Measurements from ENCODE around the gene SYT14. TPM values are rescaled to one million over a fixed set of nuclear protein-coding genes. Genes with fewer than 3 reads are reported as not detected.

SYT14 gene
- total RNA-seq, 2 donors from 2014 or later = not detected

- Mint-ChIP-seq H3K36me3 (no peaks in the 10 kb centered on the region), H3K27ac (no peak overlapping the region), H3K27me3 (peaks cover 0 to 12% of the 10 kb centered on the region in 2 donors), H3K4me1 (ENCODE audit: low read depth in 2 of 2) (no peaks in the 10 kb centered on the region), H3K4me3 (no peak overlapping the region), H3K9me3 (no peaks in the 10 kb centered on the region)
- ATAC-seq (no peak), DNase-seq (ENCODE audit: low spot score) (no peak)
Measured at GRCh38 chr1:210123383-210123782, 185.4 kb downstream of the SYT14 start.

- H3K4me1 Mint-ChIP-seq (ENCODE audit: low read depth in 2 of 2) = no peaks in the 10 kb centered on the region
- H3K9me3 Mint-ChIP-seq = no peaks in the 10 kb centered on the region
- H3K36me3 Mint-ChIP-seq = no peaks in the 10 kb centered on the region
- DNase-seq (ENCODE audit: low spot score) (no peak), ATAC-seq (no peak)
- no peak overlapping the region for H3K27ac Mint-ChIP-seq
- H3K4me3 Mint-ChIP-seq = no peak overlapping the region
- H3K27me3 Mint-ChIP-seq = peaks cover 0 to 12% of the 10 kb centered on the region in 2 donors
Measured at GRCh38 chr1:210123924-210124589, 186.0 kb downstream of the SYT14 start.

DNA sequence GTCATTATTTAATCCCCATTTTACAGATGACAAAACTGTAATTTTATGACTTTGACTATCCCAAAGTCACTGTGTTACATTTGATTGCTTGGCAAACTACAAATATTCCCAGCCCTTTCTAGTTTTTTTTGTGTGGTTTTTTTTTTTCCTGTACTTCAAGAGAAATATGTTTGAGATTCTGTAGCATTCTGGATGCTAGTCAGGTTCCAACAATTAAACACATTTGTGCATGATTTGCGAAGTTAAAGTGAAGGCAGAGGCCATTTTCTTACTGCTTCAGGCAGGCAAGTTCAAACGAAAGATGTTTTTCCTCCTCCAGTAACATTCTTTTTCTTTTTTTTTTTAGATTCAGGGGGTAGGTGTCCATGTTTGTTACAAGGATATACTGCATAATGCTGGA, 186.7 kb downstream of the SYT14 start:
- H3K4me1 Mint-ChIP-seq (ENCODE audit: low read depth in 2 of 2) = no peaks in the 10 kb centered on the region
- no peaks in the 10 kb centered on the region for H3K36me3 Mint-ChIP-seq
- H3K9me3 Mint-ChIP-seq = no peaks in the 10 kb centered on the region
- no peak overlapping the region for H3K4me3 Mint-ChIP-seq
- DNase-seq (ENCODE audit: low spot score) (no peak), ATAC-seq (no peak)
- no peak overlapping the region for H3K27ac Mint-ChIP-seq
- peaks cover 0 to 12% of the 10 kb centered on the region in 2 donors for H3K27me3 Mint-ChIP-seq

DNA sequence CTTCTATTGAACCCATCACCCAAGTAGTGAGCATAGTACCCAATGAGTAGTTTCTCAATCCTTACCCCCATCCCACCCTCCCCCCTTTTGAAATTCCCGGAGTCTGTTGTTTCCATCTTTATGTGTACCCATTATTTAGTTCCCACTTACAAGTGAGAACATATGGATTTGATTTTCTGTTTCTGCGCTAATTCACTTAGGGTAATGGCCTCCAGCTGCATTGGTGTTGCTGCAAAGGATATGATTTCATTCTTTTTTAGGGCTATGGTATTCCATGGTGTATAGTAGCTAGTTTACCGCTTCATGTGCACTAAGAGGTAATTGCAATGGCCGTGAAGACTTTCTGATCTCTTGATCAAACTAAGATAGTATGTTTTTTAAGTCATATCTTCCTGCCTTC, 187.1 kb downstream of the SYT14 start:
- Mint-ChIP-seq H3K4me1 (ENCODE audit: low read depth in 2 of 2) (no peaks in the 10 kb centered on the region), H3K36me3 (no peaks in the 10 kb centered on the region), H3K9me3 (no peaks in the 10 kb centered on the region), H3K27ac (no peak overlapping the region), H3K4me3 (no peak overlapping the region), H3K27me3 (peaks cover 0 to 12% of the 10 kb centered on the region in 2 donors)
- no peak for ATAC-seq
- DNase-seq (ENCODE audit: low spot score) = no peak

GRCh38 chr1:210129092-210129491, 191.1 kb downstream of the SYT14 start:
- Mint-ChIP-seq H3K4me1 (ENCODE audit: low read depth in 2 of 2) (no peaks in the 10 kb centered on the region), H3K36me3 (no peaks in the 10 kb centered on the region), H3K27ac (no peak overlapping the region), H3K4me3 (no peak overlapping the region), H3K9me3 (no peaks in the 10 kb centered on the region), H3K27me3 (peaks cover 0 to 3% of the 10 kb centered on the region in 2 donors)
- no peak for DNase-seq (ENCODE audit: low spot score)
- no peak for ATAC-seq

DNA sequence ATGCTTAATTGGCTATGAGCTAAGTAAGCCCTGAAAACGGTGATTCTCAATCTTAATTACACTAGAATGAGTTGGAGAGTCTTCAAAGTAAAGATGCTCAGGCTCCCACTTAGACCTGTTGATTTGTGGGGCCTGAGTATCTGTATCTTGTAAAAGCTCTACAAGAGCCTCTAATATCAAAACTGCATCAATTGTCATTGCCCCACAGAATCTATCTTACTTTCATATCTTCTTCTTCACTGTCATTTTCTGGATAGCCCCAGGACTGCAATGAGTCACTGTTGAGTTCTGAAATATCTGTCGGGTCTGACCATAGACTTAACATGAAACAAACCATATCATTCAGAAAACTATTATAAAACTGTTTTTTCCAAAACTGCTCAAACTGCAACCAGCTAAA, 191.7 kb downstream of the SYT14 start:
- Mint-ChIP-seq H3K36me3 (no peaks in the 10 kb centered on the region), H3K4me1 (ENCODE audit: low read depth in 2 of 2) (no peaks in the 10 kb centered on the region), H3K27me3 (no peaks in the 10 kb centered on the region), H3K27ac (no peak overlapping the region), H3K4me3 (no peak overlapping the region), H3K9me3 (no peaks in the 10 kb centered on the region)
- no peak for DNase-seq (ENCODE audit: low spot score)
- ATAC-seq = peak in 1 of 2 donors; percentile 67

- ATAC-seq (no peak), DNase-seq (ENCODE audit: low spot score) (no peak)
- peaks cover 3% of the 10 kb centered on the region for H3K9me3 Mint-ChIP-seq
- H3K4me1 Mint-ChIP-seq (ENCODE audit: low read depth in 2 of 2) = no peaks in the 10 kb centered on the region
- no peak overlapping the region for H3K4me3 Mint-ChIP-seq
- H3K27ac Mint-ChIP-seq = no peak overlapping the region
- H3K27me3 Mint-ChIP-seq = peaks cover 0 to 7% of the 10 kb centered on the region in 2 donors
- H3K36me3 Mint-ChIP-seq = no peaks in the 10 kb centered on the region
Measured at GRCh38 chr1:210132582-210132981, 194.6 kb downstream of the SYT14 start.

DNA sequence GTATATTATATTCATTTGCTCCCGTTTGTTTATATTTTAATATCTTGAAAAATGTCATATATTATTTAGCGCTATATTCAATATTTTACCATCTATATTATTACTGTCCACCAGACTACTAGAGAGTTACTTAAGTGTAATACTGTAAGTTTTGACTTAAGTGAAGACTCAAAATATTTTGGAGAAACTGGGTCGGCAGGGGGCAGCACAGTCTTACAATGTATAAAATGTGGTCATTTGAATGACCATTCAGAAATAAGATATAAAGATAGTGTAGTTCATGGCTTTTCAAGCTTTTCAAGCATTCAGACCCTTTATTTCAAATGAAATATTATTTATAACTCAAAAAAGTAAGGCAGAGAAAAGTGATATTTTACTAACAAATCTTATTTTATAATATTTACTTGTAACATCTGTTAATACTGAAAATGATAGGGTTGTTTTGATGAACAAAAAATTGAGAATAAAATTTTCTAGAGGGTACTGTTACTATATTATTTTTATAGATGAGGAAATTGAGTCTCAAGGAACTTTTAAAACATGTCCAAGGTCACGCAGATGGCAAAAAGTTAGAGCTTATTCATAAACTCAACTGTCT, 205.5 kb downstream of the SYT14 start:
- DNase-seq (ENCODE audit: low spot score) = no peak
- Mint-ChIP-seq H3K4me1 (ENCODE audit: low read depth in 2 of 2) (no peaks in the 10 kb centered on the region), H3K4me3 (no peak overlapping the region), H3K36me3 (no peaks in the 10 kb centered on the region), H3K27ac (no peak overlapping the region), H3K9me3 (no peaks in the 10 kb centered on the region), H3K27me3 (peaks cover 11 to 26% of the 10 kb centered on the region in 2 donors)
- no peak for ATAC-seq

DNA sequence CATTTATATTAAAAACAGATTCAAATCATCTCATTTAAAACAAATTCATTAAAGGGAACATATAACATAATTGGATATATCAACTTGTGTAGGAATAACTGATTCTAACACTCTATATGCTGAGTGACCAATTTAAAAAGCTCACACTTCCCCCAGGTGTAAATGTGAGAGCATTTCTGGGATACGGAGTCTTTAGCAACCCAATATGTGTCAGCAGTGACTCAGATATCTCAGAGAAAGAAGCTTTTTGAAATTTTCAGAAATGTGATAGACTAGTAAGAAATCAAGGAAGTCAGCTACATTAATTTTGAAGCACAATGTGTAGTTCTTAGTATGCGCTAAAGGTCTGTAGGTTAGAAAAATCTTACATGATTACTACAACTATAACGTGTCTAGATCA, 206.7 kb downstream of the SYT14 start:
- H3K4me1 Mint-ChIP-seq (ENCODE audit: low read depth in 2 of 2) = no peaks in the 10 kb centered on the region
- H3K27ac Mint-ChIP-seq = no peak overlapping the region
- no peaks in the 10 kb centered on the region for H3K9me3 Mint-ChIP-seq
- peaks cover 11 to 26% of the 10 kb centered on the region in 2 donors for H3K27me3 Mint-ChIP-seq
- H3K36me3 Mint-ChIP-seq = no peaks in the 10 kb centered on the region
- DNase-seq (ENCODE audit: low spot score) = no peak
- ATAC-seq = no peak
- H3K4me3 Mint-ChIP-seq = no peak overlapping the region

DNA sequence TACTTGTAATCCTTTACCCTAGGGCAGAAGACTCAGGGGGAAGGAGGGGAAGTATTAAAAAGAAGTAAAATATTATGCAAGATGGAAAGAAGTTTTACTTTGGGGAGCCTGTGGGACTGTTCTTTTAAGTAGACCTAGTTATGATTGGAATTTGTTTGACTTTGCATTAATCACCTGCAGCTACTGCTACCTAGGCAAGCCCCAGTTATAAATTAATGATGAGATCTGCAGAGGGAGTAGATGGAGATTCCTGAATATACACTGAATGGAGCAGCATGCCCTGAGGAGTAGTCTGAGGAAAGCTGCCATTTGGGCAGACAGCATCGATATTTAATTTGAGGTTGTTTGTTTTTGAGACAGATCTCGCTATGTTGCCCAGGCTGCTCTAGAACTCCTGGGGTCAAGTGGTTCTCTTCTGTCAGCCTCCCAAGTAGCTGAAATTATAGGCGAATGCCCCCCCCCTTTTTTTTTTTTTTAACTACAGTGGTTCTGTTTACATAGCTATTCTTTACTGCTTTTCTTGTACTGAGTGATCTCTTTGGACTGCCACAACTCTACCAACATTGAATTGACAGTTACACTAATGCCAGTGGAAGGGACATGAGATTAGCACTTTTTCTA, 213.1 kb downstream of the SYT14 start:
- ATAC-seq = no peak

DNA sequence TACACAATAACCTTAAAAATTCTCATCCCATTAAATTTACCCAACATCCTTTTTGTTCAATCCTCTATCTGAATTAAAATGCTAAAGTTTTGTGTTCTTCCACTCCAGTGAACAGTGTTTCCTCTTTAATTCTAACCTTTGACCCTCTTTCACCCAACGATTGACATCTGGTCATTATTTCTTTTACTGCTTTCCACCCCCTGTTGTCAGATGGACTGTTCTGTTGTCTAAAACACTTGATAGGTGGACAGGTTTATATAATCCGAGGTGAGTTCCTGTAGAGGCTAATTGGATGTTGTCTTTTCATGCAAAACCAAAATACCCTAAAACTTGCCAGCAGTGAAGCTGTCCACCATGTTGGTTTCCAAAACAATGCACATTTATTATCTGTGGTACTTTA, 221.2 kb downstream of the SYT14 start:
- Mint-ChIP-seq H3K9me3 (no peaks in the 10 kb centered on the region), H3K36me3 (no peaks in the 10 kb centered on the region), H3K4me1 (ENCODE audit: low read depth in 2 of 2) (no peaks in the 10 kb centered on the region), H3K27me3 (peaks cover 0 to 8% of the 10 kb centered on the region in 2 donors), H3K27ac (no peak overlapping the region), H3K4me3 (no peak overlapping the region)
- DNase-seq (ENCODE audit: low spot score) (no peak), ATAC-seq (no peak)

More for the DNA sequence above, 213.1 kb downstream of the SYT14 start:
- H3K27ac Mint-ChIP-seq = no peak overlapping the region
- peaks cover 6 to 8% of the 10 kb centered on the region in 2 donors for H3K27me3 Mint-ChIP-seq
- H3K4me1 Mint-ChIP-seq (ENCODE audit: low read depth in 2 of 2) = no peaks in the 10 kb centered on the region
- no peak overlapping the region for H3K4me3 Mint-ChIP-seq
- no peak for DNase-seq (ENCODE audit: low spot score)
- no peaks in the 10 kb centered on the region for H3K9me3 Mint-ChIP-seq
- H3K36me3 Mint-ChIP-seq = no peaks in the 10 kb centered on the region

GRCh38 chr1:210170220-210170619, 232.2 kb downstream of the SYT14 start:
- H3K4me1 Mint-ChIP-seq (ENCODE audit: low read depth in 2 of 2) = no peaks in the 10 kb centered on the region
- ATAC-seq (no peak), DNase-seq (ENCODE audit: low spot score) (no peak)
- H3K4me3 Mint-ChIP-seq = no peak overlapping the region
- peaks cover 5 to 7% of the 10 kb centered on the region in 2 donors for H3K27me3 Mint-ChIP-seq
- no peaks in the 10 kb centered on the region for H3K36me3 Mint-ChIP-seq
- H3K9me3 Mint-ChIP-seq = no peaks in the 10 kb centered on the region
- H3K27ac Mint-ChIP-seq = no peak overlapping the region

GRCh38 chr1:210174133-210174532, 236.1 kb downstream of the SYT14 start:
- H3K27ac Mint-ChIP-seq = no peak overlapping the region
- H3K4me1 Mint-ChIP-seq (ENCODE audit: low read depth in 2 of 2) = no peaks in the 10 kb centered on the region
- peaks cover 0 to 3% of the 10 kb centered on the region in 2 donors for H3K27me3 Mint-ChIP-seq
- DNase-seq (ENCODE audit: low spot score) (no peak), ATAC-seq (no peak)
- H3K4me3 Mint-ChIP-seq = no peak overlapping the region
- H3K9me3 Mint-ChIP-seq = no peaks in the 10 kb centered on the region
- H3K36me3 Mint-ChIP-seq = no peaks in the 10 kb centered on the region

DNA sequence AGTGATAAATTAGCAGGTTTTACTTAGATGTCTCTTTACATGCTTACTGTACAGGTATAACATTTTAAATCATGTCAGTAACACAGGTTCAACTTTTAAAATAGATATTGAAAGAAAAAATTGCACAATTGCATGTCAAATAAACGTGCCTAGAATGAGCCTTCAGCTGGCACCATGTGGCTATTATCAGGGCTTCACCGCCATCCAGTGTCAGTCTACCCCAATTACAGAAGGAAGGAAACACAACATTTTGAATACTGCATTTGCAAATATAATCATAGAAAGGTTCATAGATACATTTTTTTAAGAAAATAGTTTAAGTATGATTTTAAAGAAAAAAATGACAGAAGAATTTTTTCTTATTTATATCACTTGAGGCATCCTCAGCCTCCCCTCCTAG, 247.0 kb downstream of the SYT14 start:
- Mint-ChIP-seq H3K4me1 (ENCODE audit: low read depth in 2 of 2) (no peaks in the 10 kb centered on the region), H3K4me3 (no peak overlapping the region), H3K36me3 (no peaks in the 10 kb centered on the region), H3K27ac (no peak overlapping the region), H3K27me3 (peaks cover 0 to 2% of the 10 kb centered on the region in 2 donors), H3K9me3 (peaks cover 2% of the 10 kb centered on the region)
- DNase-seq (ENCODE audit: low spot score) (no peak), ATAC-seq (no peak)

Data from natural killer cell treated with Interleukin-12 subunit alpha and Interleukin-12 subunit beta and Interleukin-15 and Interleukin-18, amount 100 ng/mL, for 72 hours (primary cell).